ENCODE results near the gene ITPRID2. TPM values are rescaled to one million over a fixed set of nuclear protein-coding genes. Genes with fewer than 3 reads are reported as not detected.
A peak's percentile ranks its signal among the peaks of the same experiment; 100 is the strongest.

ITPRID2 gene
- total RNA-seq, 1 experiment from 2014 or later = 1,605 TPM

DNA sequence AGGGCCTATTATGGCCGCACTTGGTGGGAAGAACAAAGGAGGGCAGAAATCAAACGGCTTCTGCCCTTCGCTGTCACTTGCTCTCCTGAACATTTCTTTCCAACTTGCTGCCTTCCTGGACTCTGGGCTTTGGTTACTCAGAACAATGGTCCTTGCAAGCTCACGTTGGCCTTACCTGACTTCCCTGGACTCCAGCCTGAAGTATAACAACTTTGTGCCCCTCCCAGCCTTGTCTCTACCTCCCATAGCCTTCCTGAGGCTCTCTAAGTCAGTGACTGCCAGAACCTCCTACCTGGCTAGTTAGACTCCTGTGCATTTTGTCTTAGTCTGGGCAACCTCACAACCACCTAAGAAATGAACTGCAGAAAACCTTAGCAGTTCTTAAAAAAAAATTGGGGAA lies 30.2 kb upstream of the ITPRID2 start:
- ChIA-PET CTCF (no interaction called here), POLR2A (interaction anchor here (1.0 kb wide), 1 partner anchor 16 kb away, joined by 3 read pairs; no protein-coding TSS in a partner anchor), RAD21 (ENCODE audit: low non-redundant PET in 1 of 2, low total read pairs in 2 of 2, uncharacterized antibody in 2 of 2, unreplicated experiment in 2 of 2) (no interaction called here)
- Histone ChIP-seq H3K9me3 (ENCODE audit: control insufficient read depth in 1 of 2, insufficient read depth in 1 of 2, low read depth in 1 of 2, low read length in 2 of 2) (no peaks in the 10 kb centered on the region), H3K9me2 (ENCODE audit: insufficient read depth) (no peaks in the 10 kb centered on the region; the same call in 1 of the 2 replicates), H2AFZ (ENCODE audit: low read depth, low read length, poor library complexity, severe bottlenecking) (peak overlapping the region; percentile 34), H3K36me3 (ENCODE audit: control insufficient read depth in 1 of 2, insufficient read depth in 2 of 2, low read length in 2 of 2) (no peaks in the 10 kb centered on the region), H3K79me2 (ENCODE audit: insufficient read depth, low read length) (no peaks in the 10 kb centered on the region), H4K20me1 (ENCODE audit: insufficient read depth) (no peaks in the 10 kb centered on the region), H3K4me3 (replicated peaks in 1 of 2; ENCODE audit: low read depth in 1 of 2, low read length in 2 of 2) (no peak overlapping the region), H3K9ac (ENCODE audit: low read length) (no peak overlapping the region), H3K27ac (ENCODE audit: low read depth, low read length) (no peak overlapping the region; the same call in 1 of the 2 replicates), H3K27me3 (ENCODE audit: insufficient read depth, low read length) (no peaks in the 10 kb centered on the region), H3K4me2 (ENCODE audit: low read length) (peak overlapping the region; percentile 10; the same call in 1 of the 2 replicates), H3K4me1 (ENCODE audit: control insufficient read depth in 1 of 2, insufficient read depth in 2 of 2, low read length in 2 of 2) (peaks cover 0 to 19% of the 10 kb centered on the region in 2 experiments; a peak in 2 of 4 replicates)
- DNase-seq (ENCODE audit: low read depth, low spot score) (no peak), ATAC-seq (peak; percentile 32; the same call in 1 of the 2 replicates)
- TF ChIP-seq ZNF274 (IDR thresholded peaks at IDR 0.05; ENCODE audit: low read depth, low read length) = no peak
- TF ChIP-seq ZFX (IDR thresholded peaks at IDR 0.05) = no peak
- no peak for TF ChIP-seq EGR1 (IDR thresholded peaks at IDR 0.05; ENCODE audit: low read depth)
- TF ChIP-seq ZBTB33 (IDR thresholded peaks at IDR 0.05; ENCODE audit: extremely low read depth, insufficient replicate concordance, low read length) = no peak
- no peak for TF ChIP-seq SIN3A (IDR thresholded peaks at IDR 0.05; ENCODE audit: low read depth)
- no peak for TF ChIP-seq EZH2 (IDR thresholded peaks at IDR 0.05)
- no peak for TF ChIP-seq POLR2A (IDR thresholded peaks at IDR 0.05; ENCODE audit: borderline replicate concordance, extremely low read depth, insufficient read depth, insufficient read length)
- no peak for TF ChIP-seq FOSL1 (IDR thresholded peaks at IDR 0.05; ENCODE audit: low read depth)
- no peak for TF ChIP-seq JUND (IDR thresholded peaks at IDR 0.05)
- TF ChIP-seq SRF (IDR thresholded peaks at IDR 0.05; ENCODE audit: low read depth) = no peak
- no peak for TF ChIP-seq TCF7L2 (IDR thresholded peaks at IDR 0.05; ENCODE audit: borderline replicate concordance, extremely low read depth, insufficient read depth, insufficient read length)
- TF ChIP-seq MAX (IDR thresholded peaks at IDR 0.05) = no peak
- TF ChIP-seq CEBPB (IDR thresholded peaks at IDR 0.05; ENCODE audit: low read depth) = no peak
- TF ChIP-seq YY1 (IDR thresholded peaks at IDR 0.05; ENCODE audit: extremely low read depth, insufficient replicate concordance, low read depth, low read length) = no peak
- no peak for TF ChIP-seq SP1 (IDR thresholded peaks at IDR 0.05; ENCODE audit: low read depth)
- no peak for TF ChIP-seq CTCF (IDR thresholded peaks at IDR 0.05 in 2 of 3, conservative IDR thresholded peaks at IDR 0.05 in 1 of 3; ENCODE audit: borderline replicate concordance in 1 of 3, insufficient read depth in 1 of 3, low read depth in 2 of 3, low read length in 2 of 3)
- intact Hi-C loops (cut with micrococcal nuclease) = no loop called here
- BruUV-seq (replicated peaks) = no TSS peak
